ENCODE results near the gene CCDC8. TPM values are rescaled to one million over a fixed set of nuclear protein-coding genes. Genes with fewer than 3 reads are reported as not detected.
"Not testable (repeated sequence)": the region's sequence is repeated elsewhere in the genome, so short reads cannot be mapped to it uniquely, and the experiment has no call there.

Gene CCDC8
- total RNA-seq, 1 donor from 2014 or later, result 0.07 TPM

DNA sequence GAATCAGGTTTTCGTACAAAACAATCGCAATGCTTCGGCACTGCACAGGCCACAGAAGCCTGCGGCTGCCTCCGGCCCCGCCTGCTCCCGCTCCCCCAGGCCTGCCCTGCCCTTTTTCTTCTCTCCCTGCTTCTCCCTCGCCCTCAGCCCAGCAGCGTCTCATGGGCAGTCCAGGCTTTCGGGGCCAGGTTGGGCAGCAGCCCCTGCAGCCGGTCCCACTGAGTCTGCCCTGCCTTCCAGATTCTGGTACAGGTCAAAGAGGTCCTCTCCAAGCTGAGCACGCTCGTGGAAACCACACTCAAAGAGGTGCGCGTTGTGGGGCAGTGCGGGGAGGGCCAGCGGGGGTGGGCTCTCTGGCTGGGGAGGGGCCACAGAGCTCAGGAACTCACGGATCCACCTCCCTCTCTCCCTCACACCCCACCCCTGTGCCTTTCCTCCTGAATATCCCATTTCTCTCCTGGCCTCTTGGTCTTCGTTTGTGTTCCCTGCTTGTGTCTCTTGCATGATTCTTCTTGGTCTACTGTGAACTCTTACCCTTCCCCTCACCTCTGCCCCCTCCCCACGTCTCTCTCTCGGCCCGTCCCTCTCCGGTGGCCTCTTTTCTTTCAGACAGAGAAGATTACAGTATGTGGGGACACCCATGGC lies 30.1 kb downstream of the CCDC8 start:
- DNase-seq (ENCODE audit: low read depth, low spot score), result no peak

DNA sequence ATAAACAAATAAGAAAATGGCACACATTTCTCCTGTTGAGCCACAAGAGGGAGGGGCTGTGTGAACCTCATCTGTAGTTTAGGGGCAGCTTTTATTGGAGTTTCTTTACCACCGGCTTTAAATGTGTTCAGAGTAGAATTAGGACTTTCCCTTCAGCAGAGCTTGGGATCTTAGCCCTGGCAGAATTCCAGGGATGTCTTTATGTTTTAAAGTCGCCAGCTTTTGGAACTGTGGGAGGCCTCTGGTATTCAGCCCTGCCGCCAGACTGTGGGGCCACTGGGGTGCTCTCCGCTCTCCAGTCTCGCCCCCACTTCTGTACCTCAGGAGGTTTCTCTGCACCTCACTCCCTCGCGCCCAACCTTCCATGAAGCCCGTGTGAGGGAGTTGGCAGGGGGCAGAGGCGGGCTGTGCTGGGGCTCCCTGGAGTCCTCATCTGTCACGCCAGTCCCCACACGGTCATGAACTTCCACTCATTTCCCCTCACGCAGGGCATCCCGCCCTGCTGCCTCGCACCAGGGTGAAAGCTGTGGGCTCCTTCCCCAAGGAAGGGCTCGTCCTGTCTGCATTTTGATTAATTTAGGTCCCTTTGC lies 31.5 kb downstream of the CCDC8 start:
- DNase-seq (ENCODE audit: low read depth, low spot score), result no peak

DNA sequence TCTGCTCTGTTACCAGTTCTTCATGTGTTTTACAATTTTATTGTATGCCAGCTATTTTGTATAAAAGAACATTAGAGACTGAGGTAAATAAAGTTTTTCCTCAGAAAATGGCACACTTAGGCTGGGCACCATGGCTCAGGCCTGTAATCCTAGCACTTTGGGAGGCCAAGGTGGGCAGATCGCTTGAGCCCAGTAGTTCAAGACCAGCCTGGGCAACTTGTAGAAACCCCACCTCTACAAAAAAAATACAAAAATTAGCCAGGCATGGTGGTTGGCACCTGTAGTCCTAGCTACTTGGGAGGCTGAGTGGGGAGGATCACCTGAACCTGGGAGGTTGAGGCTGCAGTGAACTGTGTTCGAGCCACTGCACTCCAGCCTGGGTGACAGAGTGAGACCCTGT lies 32.0 kb downstream of the CCDC8 start:
- no peak for DNase-seq (ENCODE audit: low read depth, low spot score)

DNA sequence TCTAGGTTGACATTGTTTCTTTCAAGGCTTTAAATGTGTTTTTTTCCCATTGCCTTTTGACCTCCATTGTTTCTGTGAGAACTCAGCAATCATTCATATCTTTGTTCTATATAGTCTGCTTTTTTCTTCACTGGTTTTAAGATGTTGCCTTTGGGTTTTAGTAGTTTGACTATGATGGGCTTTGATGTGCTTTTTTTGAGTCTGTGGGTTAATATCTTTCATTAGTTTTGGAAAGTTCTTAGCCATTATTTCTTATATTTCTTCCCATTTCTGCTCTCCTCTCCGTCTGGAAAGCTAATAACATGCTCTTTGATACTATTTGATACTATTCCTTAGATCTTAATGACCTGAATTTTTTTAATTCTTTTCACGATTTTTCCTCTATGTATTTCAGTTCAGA lies 32.7 kb downstream of the CCDC8 start:
- DNase-seq (ENCODE audit: low read depth, low spot score), result no peak

DNA sequence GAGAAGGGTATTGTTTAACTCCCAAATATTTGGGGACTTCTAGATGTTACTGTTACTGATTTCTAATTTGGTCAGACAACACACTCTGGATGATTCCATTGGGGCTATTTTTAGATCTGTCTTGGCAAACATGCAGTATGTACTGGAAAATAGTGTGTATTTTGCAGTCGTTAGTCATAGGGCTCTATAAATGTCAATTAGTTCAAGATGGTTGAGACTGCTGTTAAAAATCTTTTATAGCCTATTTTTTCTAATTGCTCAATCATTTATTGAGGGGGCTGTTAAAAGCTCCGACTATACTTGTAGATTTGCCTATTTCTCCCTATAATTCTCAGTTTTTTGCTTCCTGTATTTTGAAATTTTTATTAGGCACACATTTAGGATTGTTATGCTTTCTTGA lies 35.1 kb downstream of the CCDC8 start:
- no peak for DNase-seq (ENCODE audit: low read depth, low spot score)

DNA sequence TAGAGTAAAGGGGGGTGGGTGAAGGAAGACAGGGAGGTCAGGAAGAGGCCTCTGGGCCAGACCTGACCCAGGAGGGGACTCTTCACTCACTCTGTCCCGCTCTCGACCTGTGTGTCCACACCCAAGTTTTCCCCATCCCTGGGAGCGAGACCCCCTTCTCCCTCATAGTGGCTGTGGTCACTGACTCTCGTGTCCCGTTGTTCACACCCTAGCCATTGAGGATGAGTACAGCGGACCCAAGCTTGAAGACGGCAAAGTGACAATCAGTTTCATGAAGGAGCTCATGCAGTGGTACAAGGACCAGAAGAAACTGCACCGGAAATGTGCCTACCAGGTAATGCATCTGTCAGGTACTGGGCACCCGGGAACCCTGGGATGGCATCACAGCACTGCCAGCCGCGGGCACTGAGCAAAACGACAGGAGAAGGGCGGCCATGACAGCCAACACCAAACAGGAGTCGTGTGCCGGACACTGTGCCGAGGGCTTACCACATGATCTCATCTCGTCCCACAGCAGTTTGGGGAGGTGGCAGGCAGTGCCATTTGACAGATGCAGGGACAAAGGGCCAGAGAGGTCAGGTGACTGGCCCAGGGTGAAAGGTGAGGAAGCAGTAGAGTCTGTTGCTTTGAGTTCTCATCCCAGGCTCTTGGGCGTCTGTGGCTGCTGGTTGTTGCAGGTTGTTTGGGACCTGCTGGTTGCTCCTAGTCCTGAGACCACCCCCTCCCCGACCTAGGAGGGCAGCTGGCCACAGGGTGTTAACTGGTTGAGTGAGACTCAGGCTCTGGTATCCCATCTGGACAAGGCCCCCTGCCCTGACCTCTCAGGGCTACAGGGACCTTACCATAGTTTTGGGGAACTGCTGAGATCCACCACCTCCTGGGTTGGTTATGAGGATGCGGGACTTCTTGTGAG lies 36.9 kb downstream of the CCDC8 start:
- no peak for DNase-seq (ENCODE audit: low read depth, low spot score)

DNA sequence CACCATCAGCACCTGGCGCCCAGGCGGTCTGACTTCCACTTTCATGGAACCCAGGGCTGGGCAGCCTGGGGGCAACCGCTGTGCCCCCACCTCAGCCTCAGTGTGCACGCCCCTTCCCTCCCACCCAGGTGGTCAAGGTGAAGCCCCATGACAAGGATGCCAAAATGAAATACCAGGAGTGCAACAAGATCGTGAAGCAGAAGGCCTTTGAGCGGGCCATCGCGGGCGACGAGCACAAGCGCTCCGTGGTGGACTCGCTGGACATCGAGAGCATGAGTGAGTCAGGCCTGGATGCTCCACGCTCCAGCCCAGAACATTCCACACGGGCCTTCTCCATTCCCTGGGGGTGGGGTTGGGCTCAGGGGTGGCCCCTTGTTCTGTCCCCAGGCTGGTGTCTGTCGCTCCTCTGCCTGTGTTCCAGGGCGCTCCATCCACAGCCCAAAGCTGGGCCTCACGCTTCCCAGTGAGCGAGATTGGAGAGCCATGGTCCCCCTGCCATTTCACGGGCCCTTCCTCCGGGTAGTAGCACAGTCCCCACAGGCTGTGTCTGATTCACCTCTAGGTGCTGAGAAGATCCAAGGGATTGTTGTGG lies 37.8 kb downstream of the CCDC8 start:
- DNase-seq (ENCODE audit: low read depth, low spot score), result not testable (repeated sequence)

DNA sequence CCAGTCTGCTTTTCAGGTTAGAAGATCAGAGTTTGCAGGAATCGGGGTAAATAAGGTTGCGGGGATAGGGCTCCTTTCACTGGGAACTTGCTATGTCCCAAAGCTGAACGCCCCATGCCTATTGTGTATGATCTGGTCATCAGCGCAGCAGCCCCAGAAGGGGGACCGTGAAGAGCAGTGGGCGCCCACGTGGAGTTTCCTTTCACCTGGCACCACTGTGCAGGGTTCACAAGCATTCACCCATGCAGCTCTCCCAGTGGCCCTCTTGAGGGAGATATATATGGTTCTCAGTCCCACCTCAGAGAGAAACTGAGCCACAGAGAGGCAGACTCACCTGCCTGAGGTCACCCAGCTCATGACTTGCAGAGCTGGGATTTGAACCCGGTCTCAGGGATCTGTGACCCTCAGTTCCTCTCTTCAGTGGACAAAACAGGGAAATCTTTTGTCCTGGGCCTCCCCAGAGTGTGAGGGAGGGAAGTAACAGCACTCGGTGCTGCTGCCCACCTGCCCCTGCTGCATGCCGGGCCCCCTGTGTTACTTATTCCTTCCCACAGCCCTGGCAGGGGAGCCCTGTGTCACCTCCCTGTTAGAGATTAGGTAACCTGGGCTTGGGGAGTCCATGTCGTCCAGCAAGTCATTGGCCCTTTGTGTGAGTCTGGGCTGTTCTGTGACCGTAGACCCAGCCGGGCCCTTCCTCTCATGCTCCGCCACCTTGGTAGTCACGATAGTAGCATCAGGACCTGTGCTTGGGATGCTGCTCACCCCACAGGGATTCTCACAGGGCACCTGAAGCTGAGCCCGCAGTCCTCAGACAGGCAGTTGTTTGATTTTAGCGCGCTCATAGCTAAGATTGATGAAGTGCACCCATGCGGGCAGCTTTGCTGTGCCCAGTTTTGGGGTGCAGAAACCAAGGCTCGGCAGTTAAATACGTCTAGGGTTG lies 38.6 kb downstream of the CCDC8 start:
- no peak for DNase-seq (ENCODE audit: low read depth, low spot score)

DNA sequence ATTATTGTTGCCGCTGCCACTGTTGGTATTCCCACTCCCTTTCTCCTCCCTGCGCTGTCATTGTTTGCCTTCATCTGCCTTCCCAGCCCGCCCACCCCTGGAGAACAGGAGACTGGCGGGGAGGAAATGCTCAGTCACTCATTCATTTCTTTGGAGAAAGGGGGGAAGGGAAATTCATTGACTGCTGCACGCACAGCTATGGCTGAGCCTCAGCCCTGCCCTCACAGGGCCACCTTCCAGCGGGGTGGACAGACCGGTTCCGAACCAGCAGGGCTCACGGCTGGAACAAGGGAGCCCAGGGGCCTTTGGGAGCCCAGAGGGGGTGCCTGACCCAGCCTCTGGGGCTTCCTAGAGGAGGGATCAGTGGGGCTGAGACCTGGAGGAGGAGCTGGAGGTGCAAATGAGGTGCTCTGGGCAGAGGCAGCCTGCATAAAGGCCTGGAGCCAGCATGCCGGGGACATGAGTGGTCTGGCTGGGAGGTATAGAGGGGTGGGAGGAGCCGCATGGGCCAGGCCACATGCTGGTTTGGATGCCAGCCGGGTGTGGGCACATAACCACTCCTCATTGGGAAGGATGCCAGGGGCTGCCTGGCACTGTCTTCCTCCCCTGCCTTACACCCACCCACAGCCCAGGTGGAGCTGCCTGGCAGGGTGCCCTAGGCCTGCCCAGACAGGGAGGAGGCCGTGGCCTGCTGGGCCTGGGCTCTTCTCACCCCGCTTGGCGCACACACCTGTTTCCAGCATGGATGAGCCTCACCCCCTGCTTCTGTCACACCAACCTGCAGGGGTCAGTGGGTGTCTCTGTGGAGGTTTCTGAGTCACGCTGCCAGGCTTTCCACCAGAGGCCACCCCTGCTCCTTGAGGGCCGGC lies 39.6 kb downstream of the CCDC8 start:
- no peak for DNase-seq (ENCODE audit: low read depth, low spot score)

DNA sequence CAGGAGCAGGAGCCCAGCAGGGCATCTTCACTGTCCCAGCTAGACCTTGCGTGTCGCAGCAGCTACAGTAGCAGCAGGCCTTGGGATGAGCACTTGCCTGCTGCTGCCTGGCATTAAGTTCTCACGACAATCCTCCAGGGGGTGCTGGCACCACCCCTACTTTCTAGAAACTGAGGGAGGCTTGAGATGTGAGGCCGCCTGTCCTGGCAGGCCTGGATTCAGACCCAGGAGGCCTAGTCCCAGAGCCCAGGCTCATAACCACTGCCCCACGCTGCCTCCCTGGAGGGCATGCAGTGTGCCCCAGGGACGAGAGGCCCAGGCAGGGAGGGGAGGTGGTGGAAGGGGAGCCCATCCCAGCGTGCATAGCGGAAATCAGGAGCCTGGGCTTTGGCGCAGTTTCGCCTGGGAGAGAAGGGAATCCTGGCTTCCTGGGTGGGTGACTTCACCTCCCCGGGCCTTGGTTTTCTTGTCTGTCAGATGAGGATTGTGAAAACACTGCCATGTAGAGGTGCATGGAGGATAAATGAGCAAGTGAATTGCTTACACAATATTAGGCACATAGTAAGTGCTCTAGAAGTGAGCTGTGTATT lies 40.4 kb downstream of the CCDC8 start:
- DNase-seq (ENCODE audit: low read depth, low spot score), result no peak

DNA sequence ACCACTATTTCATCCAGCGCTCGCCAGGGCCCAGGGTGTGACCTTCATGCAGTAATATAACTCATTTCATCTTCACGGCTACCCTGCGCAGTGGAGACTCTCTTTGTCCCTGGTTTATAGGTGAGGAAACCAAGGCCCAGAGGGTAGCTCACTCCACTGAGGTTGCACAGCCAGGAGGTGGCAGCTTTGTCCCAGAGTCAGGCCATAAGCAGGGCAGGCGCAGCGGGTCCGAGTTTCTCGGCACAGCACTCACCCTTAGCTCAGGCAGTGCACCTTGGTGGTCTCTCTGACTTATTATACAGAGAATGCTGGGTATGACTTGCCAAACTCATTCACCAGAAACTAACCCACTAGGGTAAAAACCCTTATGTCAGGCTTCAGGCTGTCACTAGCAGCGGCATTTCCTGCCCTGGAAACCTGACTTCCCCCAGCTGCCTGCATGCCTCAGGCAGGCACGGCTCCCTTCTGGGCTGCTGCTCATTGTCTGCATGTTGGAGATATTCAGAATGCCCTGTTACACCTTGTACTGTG lies 41.9 kb downstream of the CCDC8 start:
- DNase-seq (ENCODE audit: low read depth, low spot score), result no peak

DNA sequence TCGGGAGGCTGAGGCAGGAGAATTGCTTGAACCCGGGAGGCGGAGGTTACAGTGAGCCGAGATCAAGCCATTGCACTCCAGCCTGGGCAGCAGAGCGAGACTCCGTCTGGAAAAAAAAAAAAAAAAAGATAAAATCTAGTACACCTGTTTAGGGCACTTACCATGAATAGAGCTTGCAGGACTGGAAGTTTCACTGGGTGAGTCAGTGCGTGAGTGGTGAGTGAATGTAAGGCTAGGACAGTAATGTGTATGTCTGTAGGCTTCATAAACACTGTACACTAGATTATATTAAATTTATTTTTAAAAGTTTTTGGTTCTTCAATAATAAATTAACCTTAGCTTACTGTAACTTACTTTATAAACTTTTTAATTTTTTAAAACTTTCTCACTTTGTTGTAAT lies 43.5 kb downstream of the CCDC8 start:
- DNase-seq (ENCODE audit: low read depth, low spot score), result no peak

DNA sequence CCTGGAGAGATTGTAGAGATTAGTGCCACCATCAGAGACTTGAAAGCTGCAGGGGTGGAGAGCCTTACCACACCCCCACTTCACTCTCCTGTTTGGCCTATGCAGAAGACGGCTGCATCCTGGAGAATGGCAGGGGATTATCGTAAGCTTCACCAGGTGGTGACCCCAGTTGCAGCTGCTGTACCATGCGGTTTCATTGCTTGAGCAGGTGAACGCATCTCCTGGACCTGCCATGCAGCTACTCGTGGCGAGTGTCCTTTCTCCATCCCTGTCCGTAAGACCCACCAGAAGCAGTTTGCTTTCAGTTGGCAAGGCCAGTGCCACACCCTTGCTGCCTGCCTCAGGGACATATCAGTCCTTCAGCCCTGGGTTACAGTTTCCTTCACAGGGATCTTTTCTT lies 45.2 kb downstream of the CCDC8 start:
- no peak for DNase-seq (ENCODE audit: low read depth, low spot score)

DNA sequence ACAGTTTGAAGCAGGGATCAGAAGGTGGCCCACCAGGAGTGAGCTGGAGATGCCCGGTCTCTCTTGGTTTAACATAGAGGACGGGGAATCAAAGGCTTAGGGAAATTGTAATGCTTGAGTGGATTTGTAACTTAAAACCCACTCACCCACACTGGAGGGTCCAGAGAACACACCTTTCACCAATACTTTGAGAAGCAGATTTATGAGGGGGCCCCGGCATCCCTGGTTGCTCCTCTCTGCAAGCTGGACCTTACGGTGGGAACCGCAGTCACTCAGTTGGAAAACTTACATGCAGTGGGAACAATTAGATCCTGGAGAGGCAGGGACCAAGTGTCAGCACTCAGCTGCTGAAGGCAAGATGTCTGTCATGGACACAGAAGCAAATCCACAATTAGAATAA lies 45.9 kb downstream of the CCDC8 start:
- DNase-seq (ENCODE audit: low read depth, low spot score), result no peak

DNA sequence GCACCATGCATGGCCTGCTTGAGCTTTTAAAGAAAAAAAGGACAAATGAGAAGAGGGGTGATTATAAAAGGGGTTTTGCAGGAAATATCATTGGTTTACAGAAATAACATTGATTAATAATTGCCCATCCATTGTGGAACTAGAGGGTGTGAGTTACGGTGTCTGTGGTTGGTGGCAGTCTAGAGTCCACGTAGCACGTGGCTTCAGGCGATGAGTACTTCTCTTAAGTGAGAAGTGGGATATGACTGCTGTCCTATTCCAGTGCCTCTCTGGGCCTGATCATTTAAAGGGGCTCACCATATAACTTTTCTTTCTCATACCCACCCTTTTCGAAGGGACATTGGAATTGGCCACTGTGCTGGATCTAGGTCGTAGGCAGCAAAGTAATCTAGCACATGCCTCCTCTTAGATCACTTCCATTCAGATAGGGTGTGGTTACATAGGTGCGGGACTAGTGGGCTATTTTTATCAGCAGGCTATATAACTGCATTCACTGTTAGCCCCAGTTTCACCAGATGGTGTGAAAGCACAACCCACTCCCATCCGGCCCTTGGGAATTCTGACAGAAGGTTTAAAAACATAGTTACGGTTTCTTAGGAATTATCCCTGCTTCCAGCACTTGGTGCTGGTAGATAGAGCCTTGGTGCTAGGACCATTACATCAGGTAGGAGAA lies 46.6 kb downstream of the CCDC8 start:
- DNase-seq (ENCODE audit: low read depth, low spot score), result no peak

DNA sequence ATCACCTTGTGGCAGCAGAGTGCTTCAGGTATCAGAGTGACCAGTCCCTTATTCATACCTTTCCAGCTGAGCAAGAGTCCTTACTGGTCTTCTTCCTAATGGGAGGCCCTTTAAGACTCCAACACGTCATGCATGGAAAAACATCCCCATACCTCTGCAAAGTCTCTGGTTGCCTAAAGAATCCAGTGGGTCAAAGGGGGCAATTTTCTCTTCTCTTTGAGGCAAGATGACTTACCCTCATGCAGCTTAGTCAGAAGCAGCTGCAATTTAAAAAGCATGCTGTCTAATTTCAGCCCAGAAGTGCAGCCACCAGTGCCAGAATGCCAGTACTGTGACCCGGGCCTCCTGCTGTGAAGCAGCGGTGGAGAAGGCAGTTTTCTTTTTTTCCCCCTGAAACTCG lies 47.8 kb downstream of the CCDC8 start:
- DNase-seq (ENCODE audit: low read depth, low spot score), result no peak

DNA sequence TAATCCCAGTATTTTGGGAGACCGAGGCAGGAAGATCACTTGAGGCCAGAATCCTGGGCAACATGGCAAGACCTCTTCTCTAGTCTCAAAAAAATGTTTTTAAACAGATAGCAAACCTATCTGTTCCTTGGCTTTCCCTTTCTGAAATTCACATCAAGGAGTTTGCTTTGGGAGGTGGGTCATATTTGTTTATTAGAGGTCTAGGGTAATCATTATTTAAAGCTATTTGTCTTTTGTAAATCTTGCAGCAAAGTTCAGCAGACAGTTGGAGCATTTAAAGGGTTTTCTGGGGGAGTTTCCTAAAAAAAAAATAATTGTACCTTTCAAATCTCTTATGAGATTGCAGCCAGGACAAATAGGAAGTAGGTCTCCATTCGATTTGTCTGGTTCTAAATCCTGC lies 49.0 kb downstream of the CCDC8 start:
- DNase-seq (ENCODE audit: low read depth, low spot score), result no peak

DNA sequence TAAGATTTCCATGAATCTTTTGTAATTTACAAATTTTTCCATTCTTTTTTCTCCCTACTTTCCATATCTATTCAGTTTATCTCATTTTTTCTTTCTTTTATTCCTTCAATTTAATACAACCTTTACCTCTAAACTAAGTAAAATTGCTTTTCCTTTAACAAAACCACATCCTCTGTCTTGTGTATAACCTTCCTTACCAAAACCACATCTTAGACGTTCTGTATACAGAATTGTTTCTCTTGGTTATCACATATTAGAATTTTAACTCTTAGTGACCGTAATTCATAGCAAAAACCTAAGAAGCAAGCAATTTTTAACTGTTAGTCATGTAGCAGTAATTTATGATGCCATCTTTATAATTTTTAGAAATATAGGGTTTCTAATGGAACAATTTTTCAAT lies 51.4 kb downstream of the CCDC8 start:
- no peak for DNase-seq (ENCODE audit: low read depth, low spot score)

Measured in pulmonary artery endothelial cell (primary cell).